ENCODE measurements around the gene FCN2. TPM values are rescaled to one million over a fixed set of nuclear protein-coding genes. Genes with fewer than 3 reads are reported as not detected.
A peak's percentile ranks its signal among the peaks of the same experiment; 100 is the strongest.

FCN2 gene
- total RNA-seq, 1 experiment from 2014 or later, result not detected

DNA sequence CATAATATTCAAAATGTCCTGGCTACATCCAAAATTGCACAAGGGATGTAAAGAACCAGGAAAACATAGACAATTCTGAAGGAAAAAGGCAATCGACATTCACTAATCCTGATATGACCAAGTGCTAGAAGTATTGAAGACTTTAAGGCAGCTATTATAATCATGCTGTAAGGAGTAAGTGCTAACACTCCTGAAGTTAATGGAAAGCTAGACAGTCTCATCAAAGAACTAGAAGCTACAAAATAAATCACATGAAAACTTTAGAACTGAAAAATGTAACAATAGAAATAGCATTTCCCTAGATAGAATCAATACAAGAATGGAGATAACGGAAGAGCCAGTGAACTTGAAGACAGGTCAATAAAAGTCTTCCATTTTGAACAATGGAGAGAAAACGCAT lies 18.6 kb downstream of the FCN2 start:
- CTCF ChIA-PET, result no interaction called here

GRCh38 chr9:134899818-134900217 lies 19.2 kb downstream of the FCN2 start:
- intact Hi-C loops (cut with micrococcal nuclease), result no loop called here
- Histone ChIP-seq H3K27ac (ENCODE audit: low read depth, low read length) (no peak overlapping the region), H3K9me3 (ENCODE audit: control insufficient read depth in 1 of 2, insufficient read depth in 1 of 2, low read depth in 1 of 2, low read length in 2 of 2) (no peaks in the 10 kb centered on the region; a peak in 1 of 4 replicates), H3K79me2 (ENCODE audit: insufficient read depth, low read length) (no peaks in the 10 kb centered on the region), H3K36me3 (ENCODE audit: control insufficient read depth in 1 of 2, insufficient read depth in 2 of 2, low read length in 2 of 2) (no peaks in the 10 kb centered on the region), H3K4me1 (ENCODE audit: control insufficient read depth in 1 of 2, insufficient read depth in 2 of 2, low read length in 2 of 2) (peaks cover 20 to 26% of the 10 kb centered on the region in 2 experiments), H4K20me1 (ENCODE audit: insufficient read depth) (no peaks in the 10 kb centered on the region), H3K9ac (ENCODE audit: low read length) (no peak overlapping the region), H3K27me3 (ENCODE audit: insufficient read depth, low read length) (no peaks in the 10 kb centered on the region), H3K4me2 (ENCODE audit: low read length) (no peak overlapping the region), H3K4me3 (replicated peaks in 1 of 2; ENCODE audit: low read depth in 1 of 2, low read length in 2 of 2) (no peak overlapping the region), H2AFZ (ENCODE audit: low read depth, low read length, poor library complexity, severe bottlenecking) (no peak overlapping the region), H3K9me2 (ENCODE audit: insufficient read depth) (no peaks in the 10 kb centered on the region)
- TF ChIP-seq RAD21 (IDR thresholded peaks at IDR 0.05; ENCODE audit: low read depth) (peak; percentile 33; the same call in 1 of the 2 replicates), FOSL1 (IDR thresholded peaks at IDR 0.05; ENCODE audit: low read depth) (no peak), EZH2 (IDR thresholded peaks at IDR 0.05) (no peak), ZNF274 (IDR thresholded peaks at IDR 0.05; ENCODE audit: low read depth, low read length) (no peak)
- TF ChIP-seq, protein P1, sequence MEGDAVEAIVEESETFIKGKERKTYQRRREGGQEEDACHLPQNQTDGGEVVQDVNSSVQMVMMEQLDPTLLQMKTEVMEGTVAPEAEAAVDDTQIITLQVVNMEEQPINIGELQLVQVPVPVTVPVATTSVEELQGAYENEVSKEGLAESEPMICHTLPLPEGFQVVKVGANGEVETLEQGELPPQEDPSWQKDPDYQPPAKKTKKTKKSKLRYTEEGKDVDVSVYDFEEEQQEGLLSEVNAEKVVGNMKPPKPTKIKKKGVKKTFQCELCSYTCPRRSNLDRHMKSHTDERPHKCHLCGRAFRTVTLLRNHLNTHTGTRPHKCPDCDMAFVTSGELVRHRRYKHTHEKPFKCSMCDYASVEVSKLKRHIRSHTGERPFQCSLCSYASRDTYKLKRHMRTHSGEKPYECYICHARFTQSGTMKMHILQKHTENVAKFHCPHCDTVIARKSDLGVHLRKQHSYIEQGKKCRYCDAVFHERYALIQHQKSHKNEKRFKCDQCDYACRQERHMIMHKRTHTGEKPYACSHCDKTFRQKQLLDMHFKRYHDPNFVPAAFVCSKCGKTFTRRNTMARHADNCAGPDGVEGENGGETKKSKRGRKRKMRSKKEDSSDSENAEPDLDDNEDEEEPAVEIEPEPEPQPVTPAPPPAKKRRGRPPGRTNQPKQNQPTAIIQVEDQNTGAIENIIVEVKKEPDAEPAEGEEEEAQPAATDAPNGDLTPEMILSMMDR (IDR thresholded peaks at IDR 0.05 in 2 of 3, conservative IDR thresholded peaks at IDR 0.05 in 1 of 3; ENCODE audit: borderline replicate concordance in 1 of 3, insufficient read depth in 1 of 3, low read depth in 2 of 3, low read length in 2 of 3), result 0 out of 6 replicates have a peak, but pooled peaks of 1 of the 3 experiments have one; percentile 2
- POLR2A ChIA-PET, result no interaction called here
- BruUV-seq (replicated peaks), result no TSS peak
- DNase-seq (ENCODE audit: low read depth, low spot score) (no peak), ATAC-seq (no peak)
- CTCF ChIA-PET, result no interaction called here
- RAD21 ChIA-PET (ENCODE audit: low non-redundant PET in 1 of 2, low total read pairs in 2 of 2, uncharacterized antibody in 2 of 2, unreplicated experiment in 2 of 2), result no interaction called here

More for the DNA sequence above, 18.6 kb downstream of the FCN2 start:
- Histone ChIP-seq H3K9ac (ENCODE audit: low read length) (no peak overlapping the region), H3K9me2 (ENCODE audit: insufficient read depth) (no peaks in the 10 kb centered on the region), H3K27ac (ENCODE audit: low read depth, low read length) (no peak overlapping the region), H3K9me3 (ENCODE audit: control insufficient read depth in 1 of 2, insufficient read depth in 1 of 2, low read depth in 1 of 2, low read length in 2 of 2) (no peaks in the 10 kb centered on the region; a peak in 1 of 4 replicates), H3K4me3 (replicated peaks in 1 of 2; ENCODE audit: low read depth in 1 of 2, low read length in 2 of 2) (no peak overlapping the region), H4K20me1 (ENCODE audit: insufficient read depth) (no peaks in the 10 kb centered on the region), H3K4me2 (ENCODE audit: low read length) (no peak overlapping the region), H2AFZ (ENCODE audit: low read depth, low read length, poor library complexity, severe bottlenecking) (no peak overlapping the region), H3K36me3 (ENCODE audit: control insufficient read depth in 1 of 2, insufficient read depth in 2 of 2, low read length in 2 of 2) (no peaks in the 10 kb centered on the region), H3K4me1 (ENCODE audit: control insufficient read depth in 1 of 2, insufficient read depth in 2 of 2, low read length in 2 of 2) (peaks cover 20 to 27% of the 10 kb centered on the region in 2 experiments), H3K79me2 (ENCODE audit: insufficient read depth, low read length) (no peaks in the 10 kb centered on the region), H3K27me3 (ENCODE audit: insufficient read depth, low read length) (no peaks in the 10 kb centered on the region)
- ATAC-seq (no peak), DNase-seq (ENCODE audit: low read depth, low spot score) (no peak)
- TF ChIP-seq ELF1 (IDR thresholded peaks at IDR 0.05; ENCODE audit: borderline replicate concordance, low read depth) (no peak), FOSL1 (IDR thresholded peaks at IDR 0.05; ENCODE audit: low read depth) (no peak), RAD21 (IDR thresholded peaks at IDR 0.05; ENCODE audit: low read depth) (no peak), CBX3 (IDR thresholded peaks at IDR 0.05; ENCODE audit: low read depth) (peak; percentile 43; the same call in 1 of the 2 replicates), EZH2 (IDR thresholded peaks at IDR 0.05) (no peak), EGR1 (IDR thresholded peaks at IDR 0.05; ENCODE audit: low read depth) (no peak)
- ChIA-PET POLR2A (no interaction called here), RAD21 (ENCODE audit: low non-redundant PET in 1 of 2, low total read pairs in 2 of 2, uncharacterized antibody in 2 of 2, unreplicated experiment in 2 of 2) (no interaction called here)
- intact Hi-C loops (cut with micrococcal nuclease), result no loop called here
- no TSS peak for BruUV-seq (replicated peaks)
